ENCODE measurements around the gene ABO.

DNA sequence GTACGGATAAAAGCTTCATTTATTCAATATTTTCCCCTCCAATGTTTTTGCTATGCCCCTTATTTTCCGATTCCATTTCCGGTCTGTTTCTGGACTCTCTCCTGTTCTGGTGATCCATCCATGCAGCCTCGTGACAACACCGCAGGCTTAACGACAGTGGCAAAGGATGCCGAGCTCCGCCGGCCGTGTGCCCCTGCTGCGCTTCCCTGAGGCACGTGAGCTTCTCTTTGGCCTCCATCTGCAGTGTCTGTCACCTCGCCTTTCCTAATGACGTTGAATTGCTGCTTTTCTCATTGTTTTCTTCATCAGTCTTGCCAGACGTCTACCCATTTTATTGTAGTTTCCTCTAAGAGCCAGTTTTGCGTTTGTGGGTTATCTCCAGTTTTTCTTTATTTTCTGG lies 32.3 kb upstream of the ABO start:
- TF ChIP-seq RAD21 (IDR thresholded peaks at IDR 0.05; ENCODE audit: low read depth), result no peak
- TF ChIP-seq EP300 (IDR thresholded peaks at IDR 0.05; ENCODE audit: borderline replicate concordance), result no peak
- no peak for TF ChIP-seq TAF1 (IDR thresholded peaks at IDR 0.05; ENCODE audit: low read depth)
- no peak for TF ChIP-seq TCF12 (IDR thresholded peaks at IDR 0.05; ENCODE audit: low read depth)
- TF ChIP-seq EGR1 (IDR thresholded peaks at IDR 0.05), result no peak
- TF ChIP-seq, protein P1, sequence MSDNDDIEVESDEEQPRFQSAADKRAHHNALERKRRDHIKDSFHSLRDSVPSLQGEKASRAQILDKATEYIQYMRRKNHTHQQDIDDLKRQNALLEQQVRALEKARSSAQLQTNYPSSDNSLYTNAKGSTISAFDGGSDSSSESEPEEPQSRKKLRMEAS (IDR thresholded peaks at IDR 0.05), result no peak
- TF ChIP-seq, protein P2, sequence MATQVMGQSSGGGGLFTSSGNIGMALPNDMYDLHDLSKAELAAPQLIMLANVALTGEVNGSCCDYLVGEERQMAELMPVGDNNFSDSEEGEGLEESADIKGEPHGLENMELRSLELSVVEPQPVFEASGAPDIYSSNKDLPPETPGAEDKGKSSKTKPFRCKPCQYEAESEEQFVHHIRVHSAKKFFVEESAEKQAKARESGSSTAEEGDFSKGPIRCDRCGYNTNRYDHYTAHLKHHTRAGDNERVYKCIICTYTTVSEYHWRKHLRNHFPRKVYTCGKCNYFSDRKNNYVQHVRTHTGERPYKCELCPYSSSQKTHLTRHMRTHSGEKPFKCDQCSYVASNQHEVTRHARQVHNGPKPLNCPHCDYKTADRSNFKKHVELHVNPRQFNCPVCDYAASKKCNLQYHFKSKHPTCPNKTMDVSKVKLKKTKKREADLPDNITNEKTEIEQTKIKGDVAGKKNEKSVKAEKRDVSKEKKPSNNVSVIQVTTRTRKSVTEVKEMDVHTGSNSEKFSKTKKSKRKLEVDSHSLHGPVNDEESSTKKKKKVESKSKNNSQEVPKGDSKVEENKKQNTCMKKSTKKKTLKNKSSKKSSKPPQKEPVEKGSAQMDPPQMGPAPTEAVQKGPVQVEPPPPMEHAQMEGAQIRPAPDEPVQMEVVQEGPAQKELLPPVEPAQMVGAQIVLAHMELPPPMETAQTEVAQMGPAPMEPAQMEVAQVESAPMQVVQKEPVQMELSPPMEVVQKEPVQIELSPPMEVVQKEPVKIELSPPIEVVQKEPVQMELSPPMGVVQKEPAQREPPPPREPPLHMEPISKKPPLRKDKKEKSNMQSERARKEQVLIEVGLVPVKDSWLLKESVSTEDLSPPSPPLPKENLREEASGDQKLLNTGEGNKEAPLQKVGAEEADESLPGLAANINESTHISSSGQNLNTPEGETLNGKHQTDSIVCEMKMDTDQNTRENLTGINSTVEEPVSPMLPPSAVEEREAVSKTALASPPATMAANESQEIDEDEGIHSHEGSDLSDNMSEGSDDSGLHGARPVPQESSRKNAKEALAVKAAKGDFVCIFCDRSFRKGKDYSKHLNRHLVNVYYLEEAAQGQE (IDR thresholded peaks at IDR 0.05; ENCODE audit: low read depth), result no peak
- no peak for TF ChIP-seq CREB1 (IDR thresholded peaks at IDR 0.05; ENCODE audit: low read depth)
- no peak for TF ChIP-seq YY1 (IDR thresholded peaks at IDR 0.05; ENCODE audit: low read depth)
- no peak for TF ChIP-seq CEBPB (IDR thresholded peaks at IDR 0.05)
- TF ChIP-seq FOXM1 (IDR thresholded peaks at IDR 0.05; ENCODE audit: borderline replicate concordance, low read depth), result no peak
